ENCODE measurements around the gene NFATC4.

Gene NFATC4

DNA sequence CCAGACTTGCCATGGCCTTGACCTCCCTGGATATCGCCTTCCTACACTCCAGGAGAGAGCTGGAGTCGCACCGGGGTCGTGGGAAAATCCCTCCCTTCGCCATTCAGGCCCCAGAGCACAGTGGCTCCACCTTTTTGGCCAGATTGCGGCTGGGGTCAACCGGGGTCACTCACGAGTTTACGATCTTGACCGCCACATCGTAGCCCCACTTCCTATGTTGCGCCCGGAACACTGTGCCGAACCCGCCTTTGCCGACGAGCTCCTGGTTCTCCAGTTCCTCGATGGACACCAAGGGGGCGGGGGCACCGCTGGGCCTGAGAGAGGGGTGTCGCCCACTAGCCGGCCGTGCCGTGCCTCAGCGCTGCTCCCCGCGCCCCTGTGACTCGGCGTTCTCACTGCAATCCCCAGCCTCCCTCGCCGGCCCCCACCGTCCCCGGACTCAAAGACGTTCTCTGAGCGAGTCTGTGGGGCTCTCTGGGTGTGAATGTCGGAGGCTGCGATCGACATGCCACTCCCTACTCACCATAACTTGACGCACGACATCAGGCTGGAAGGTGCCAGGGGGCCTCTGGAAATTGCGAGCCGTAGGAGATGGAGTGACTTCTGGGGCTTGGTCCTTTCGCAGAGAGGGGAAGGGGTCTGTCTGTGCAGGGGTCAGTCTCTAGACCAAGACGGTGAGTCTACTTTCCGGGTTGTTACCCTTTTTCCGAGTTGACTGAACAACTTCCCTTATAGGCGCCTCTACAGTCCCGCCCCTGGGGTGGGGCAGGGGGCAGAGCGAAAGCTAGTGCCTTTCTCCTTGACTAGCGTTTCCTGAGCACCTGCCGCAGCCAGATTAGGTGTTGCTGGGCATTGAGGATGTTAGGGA lies 28.5 kb upstream of the NFATC4 start, which contains the start of gene RIPK3 (continued):
- TF ChIP-seq ZNF214 (tag by site-specific recombination; IDR thresholded peaks at IDR 0.05; ENCODE audit: borderline replicate concordance) = no peak
- TF ChIP-seq ZNF629 (tag by site-specific recombination; IDR thresholded peaks at IDR 0.05) = no peak
- TF ChIP-seq, protein P1, sequence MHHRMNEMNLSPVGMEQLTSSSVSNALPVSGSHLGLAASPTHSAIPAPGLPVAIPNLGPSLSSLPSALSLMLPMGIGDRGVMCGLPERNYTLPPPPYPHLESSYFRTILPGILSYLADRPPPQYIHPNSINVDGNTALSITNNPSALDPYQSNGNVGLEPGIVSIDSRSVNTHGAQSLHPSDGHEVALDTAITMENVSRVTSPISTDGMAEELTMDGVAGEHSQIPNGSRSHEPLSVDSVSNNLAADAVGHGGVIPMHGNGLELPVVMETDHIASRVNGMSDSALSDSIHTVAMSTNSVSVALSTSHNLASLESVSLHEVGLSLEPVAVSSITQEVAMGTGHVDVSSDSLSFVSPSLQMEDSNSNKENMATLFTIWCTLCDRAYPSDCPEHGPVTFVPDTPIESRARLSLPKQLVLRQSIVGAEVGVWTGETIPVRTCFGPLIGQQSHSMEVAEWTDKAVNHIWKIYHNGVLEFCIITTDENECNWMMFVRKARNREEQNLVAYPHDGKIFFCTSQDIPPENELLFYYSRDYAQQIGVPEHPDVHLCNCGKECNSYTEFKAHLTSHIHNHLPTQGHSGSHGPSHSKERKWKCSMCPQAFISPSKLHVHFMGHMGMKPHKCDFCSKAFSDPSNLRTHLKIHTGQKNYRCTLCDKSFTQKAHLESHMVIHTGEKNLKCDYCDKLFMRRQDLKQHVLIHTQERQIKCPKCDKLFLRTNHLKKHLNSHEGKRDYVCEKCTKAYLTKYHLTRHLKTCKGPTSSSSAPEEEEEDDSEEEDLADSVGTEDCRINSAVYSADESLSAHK (tag by site-specific recombination; IDR thresholded peaks at IDR 0.05) = no peak
- no peak for TF ChIP-seq ZSCAN4 (tag by site-specific recombination; IDR thresholded peaks at IDR 0.05)
- TF ChIP-seq ZNF768 (tag by site-specific recombination; IDR thresholded peaks at IDR 0.05) = no peak
- no peak for TF ChIP-seq ZNF335 (tag by site-specific recombination; conservative IDR thresholded peaks at IDR 0.05)
- TF ChIP-seq ZNF785 (tag by site-specific recombination; IDR thresholded peaks at IDR 0.05) = no peak
- no peak for TF ChIP-seq ZBTB21 (tag by site-specific recombination; IDR thresholded peaks at IDR 0.05)

- TF ChIP-seq ZNF660 (tag by site-specific recombination; IDR thresholded peaks at IDR 0.05) = no peak
- no peak for TF ChIP-seq ZNF292 (tag by site-specific recombination; IDR thresholded peaks at IDR 0.05; ENCODE audit: borderline replicate concordance, low read depth)
- TF ChIP-seq, protein P2, sequence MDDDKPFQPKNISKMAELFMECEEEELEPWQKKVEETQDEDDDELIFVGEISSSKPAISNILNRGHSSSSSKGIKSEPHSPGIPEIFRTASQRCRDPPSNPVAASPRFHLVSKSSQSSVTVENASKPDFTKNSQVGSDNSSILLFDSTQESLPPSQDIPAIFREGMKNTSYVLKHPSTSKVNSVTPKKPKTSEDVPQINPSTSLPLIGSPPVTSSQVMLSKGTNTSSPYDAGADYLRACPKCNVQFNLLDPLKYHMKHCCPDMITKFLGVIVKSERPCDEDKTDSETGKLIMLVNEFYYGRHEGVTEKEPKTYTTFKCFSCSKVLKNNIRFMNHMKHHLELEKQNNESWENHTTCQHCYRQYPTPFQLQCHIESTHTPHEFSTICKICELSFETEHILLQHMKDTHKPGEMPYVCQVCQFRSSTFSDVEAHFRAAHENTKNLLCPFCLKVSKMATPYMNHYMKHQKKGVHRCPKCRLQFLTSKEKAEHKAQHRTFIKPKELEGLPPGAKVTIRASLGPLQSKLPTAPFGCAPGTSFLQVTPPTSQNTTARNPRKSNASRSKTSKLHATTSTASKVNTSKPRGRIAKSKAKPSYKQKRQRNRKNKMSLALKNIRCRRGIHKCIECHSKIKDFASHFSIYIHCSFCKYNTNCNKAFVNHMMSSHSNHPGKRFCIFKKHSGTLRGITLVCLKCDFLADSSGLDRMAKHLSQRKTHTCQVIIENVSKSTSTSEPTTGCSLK (tag by site-specific recombination; IDR thresholded peaks at IDR 0.05) = no peak
- no peak for TF ChIP-seq ZNF692 (tag by site-specific recombination; IDR thresholded peaks at IDR 0.05)
- TF ChIP-seq ZNF830 (tag by site-specific recombination; IDR thresholded peaks at IDR 0.05; ENCODE audit: low read depth) = no peak
- no peak for TF ChIP-seq ZNF558 (tag by site-specific recombination; IDR thresholded peaks at IDR 0.05)
- TF ChIP-seq ZNF513 (tag by site-specific recombination; IDR thresholded peaks at IDR 0.05) = no peak
- no peak for TF ChIP-seq GLIS2 (tag by site-specific recombination; IDR thresholded peaks at IDR 0.05)
- TF ChIP-seq ZNF24 (tag by site-specific recombination; IDR thresholded peaks at IDR 0.05) = no peak
- TF ChIP-seq ZNF791 (tag by site-specific recombination; IDR thresholded peaks at IDR 0.05) = no peak
- TF ChIP-seq, protein P1 (tag by site-specific recombination; IDR thresholded peaks at IDR 0.05) = no peak
- TF ChIP-seq REPIN1 (tag by site-specific recombination; IDR thresholded peaks at IDR 0.05; ENCODE audit: low read depth) = no peak
- no peak for TF ChIP-seq ZNF624 (tag by site-specific recombination; IDR thresholded peaks at IDR 0.05)
- Histone ChIP-seq H3K4me1 (ENCODE audit: control insufficient read depth, insufficient read depth, low read length) (no peaks in the 10 kb centered on the region), H3K27ac (ENCODE audit: extremely low read depth, low read depth, low read length) (no peak overlapping the region), H3K9me3 (ENCODE audit: control insufficient read depth, insufficient read depth, low read depth, low read length) (no peaks in the 10 kb centered on the region), H3K4me3 (ENCODE audit: low read depth, low read length) (no peak overlapping the region), H3K36me3 (ENCODE audit: control insufficient read depth in 2 of 2, insufficient read depth in 1 of 2, low read length in 2 of 2) (no peaks in the 10 kb centered on the region)
- POLR2A ChIA-PET = no interaction called here
- CTCF ChIA-PET = interaction anchor here (0.7 to 2.2 kb wide), 4 partner anchors 10 to 96 kb away, joined by 3 to 10 read pairs (median 4); no protein-coding TSS in a partner anchor
Observed at GRCh38 chr14:24340606-24341005, 27.4 kb upstream of the NFATC4 start.

Measured in HEK293 (cell line).